Measurements from ENCODE around the gene BCL11B. TPM values are rescaled to one million over a fixed set of nuclear protein-coding genes. Genes with fewer than 3 reads are reported as not detected.

BCL11B gene
- total and polyA plus RNA-seq, 10 of the 15 experiments (the other 5 are each of a cell fraction or from before 2014, with no cell fraction given): 0.38 to 5.5 (median 1.3) TPM

GRCh38 chr14:99312106-99312505 is 40.1 kb upstream of the BCL11B start:
- no peak for FAIRE-seq
- POLR2A ChIA-PET: no interaction called here
- in situ Hi-C loops (cut with MboI) (no loop called here), intact Hi-C loops (cut with micrococcal nuclease; ENCODE audit: unreplicated experiment) (no loop called here)
- no peak for ATAC-seq
- Histone ChIP-seq H3K27ac (ENCODE audit: control insufficient read depth, insufficient read depth) (no peak overlapping the region), H3K9me3 (replicated peaks; ENCODE audit: control insufficient read depth, insufficient read depth, low read length) (no peaks in the 10 kb centered on the region), H3K27me3 (replicated peaks in 1 of 2; ENCODE audit: control insufficient read depth in 2 of 2, insufficient read depth in 2 of 2, low read length in 1 of 2) (no peaks in the 10 kb centered on the region; a peak in 1 of 4 replicates), H3K4me3 (no peak overlapping the region), H3K36me3 (ENCODE audit: control insufficient read depth in 2 of 2, insufficient read depth in 2 of 2, low read length in 1 of 2) (no peaks in the 10 kb centered on the region), H3K79me2 (ENCODE audit: control insufficient read depth, insufficient read depth, low read length) (no peaks in the 10 kb centered on the region), H3K4me1 (ENCODE audit: control insufficient read depth, insufficient read depth, low read length) (no peaks in the 10 kb centered on the region), H4K20me1 (ENCODE audit: control insufficient read depth, insufficient read depth) (no peaks in the 10 kb centered on the region), H2AFZ (ENCODE audit: control insufficient read depth, low read depth, low read length) (no peak overlapping the region), H3K9ac (ENCODE audit: control insufficient read depth, insufficient read depth, low read length) (no peak overlapping the region), H3K4me2 (ENCODE audit: control insufficient read depth, insufficient read depth) (no peak overlapping the region)
- WGBS (ENCODE audit: insufficient coverage, insufficient replicate concordance, low lambda C conversion rate, missing lambda C conversion rate): 62% methylated on average over 7 of the region's 7 CpGs
- SMC1A ChIA-PET (ENCODE audit: uncharacterized antibody, unreplicated experiment): no interaction called here
- no peak for DNase-seq (ENCODE audit: low read depth, low spot score)
- TF ChIP-seq NR2C2 (IDR thresholded peaks at IDR 0.05; ENCODE audit: borderline replicate concordance, control insufficient read depth, insufficient read length, low read depth) (no peak), SMAD1 (IDR thresholded peaks at IDR 0.05; ENCODE audit: low read depth, partially characterized antibody) (no peak), NBN (IDR thresholded peaks at IDR 0.05) (no peak)
- RAD21 ChIA-PET (ENCODE audit: unreplicated experiment): no interaction called here
- CTCF ChIA-PET: interaction anchor here (1.4 kb wide), 1 partner anchor 8 kb away, joined by 4 read pairs; no protein-coding TSS in a partner anchor
- no TSS peak for BruUV-seq (replicated peaks)

GRCh38 chr14:99309220-99309766 is 37.3 kb upstream of the BCL11B start:
- no peak overlapping the region for H3K27ac ChIP-seq (ENCODE audit: control insufficient read depth, insufficient read depth)
- FAIRE-seq (no peak), DNase-seq (ENCODE audit: low read depth, low spot score) (no peak), ATAC-seq (no peak)
- no peaks in the 10 kb centered on the region for H3K79me2 ChIP-seq (ENCODE audit: control insufficient read depth, insufficient read depth, low read length)
- no peak overlapping the region for H3K4me3 ChIP-seq
- 92% methylated on average over 4 of the region's 4 CpGs for whole genome bisulfite sequencing (ENCODE audit: insufficient coverage, insufficient replicate concordance, low lambda C conversion rate, missing lambda C conversion rate)
- ChIA-PET POLR2A (no interaction called here), SMC1A (ENCODE audit: uncharacterized antibody, unreplicated experiment) (no interaction called here), RAD21 (ENCODE audit: unreplicated experiment) (no interaction called here), CTCF (no interaction called here)
- no TSS peak for BruUV-seq (replicated peaks)
- no peak for TF ChIP-seq CBX5 (IDR thresholded peaks at IDR 0.05; ENCODE audit: low read depth)
- no peak for TF ChIP-seq STAT3 (IDR thresholded peaks at IDR 0.05; ENCODE audit: low read depth, low read length)
- TF ChIP-seq SREBF2 (IDR thresholded peaks at IDR 0.05; ENCODE audit: low read length): no peak
- no peak for TF ChIP-seq POLR2AphosphoS2 (IDR thresholded peaks at IDR 0.05; ENCODE audit: low read depth, low read length)
- TF ChIP-seq DPF2 (IDR thresholded peaks at IDR 0.05): no peak
- no peak for TF ChIP-seq MTA2 (IDR thresholded peaks at IDR 0.05; ENCODE audit: low read depth)
- no peak for TF ChIP-seq ZZZ3 (IDR thresholded peaks at IDR 0.05; ENCODE audit: control insufficient read depth, insufficient read length, low read depth)
- no peak for TF ChIP-seq RELA (IDR thresholded peaks at IDR 0.05; ENCODE audit: borderline replicate concordance, partially characterized antibody)
- no peak for TF ChIP-seq JUNB (IDR thresholded peaks at IDR 0.05)
- TF ChIP-seq ZBTB4 (CRISPR knock-in tag; IDR thresholded peaks at IDR 0.05): no peak
- no peak for TF ChIP-seq POU2F2 (IDR thresholded peaks at IDR 0.05; ENCODE audit: borderline replicate concordance, low read depth, low read length)
- no peak for TF ChIP-seq MXI1 (IDR thresholded peaks at IDR 0.05; ENCODE audit: low read depth, low read length)
- H4K20me1 ChIP-seq (ENCODE audit: control insufficient read depth, insufficient read depth): no peaks in the 10 kb centered on the region
- no peak overlapping the region for H3K4me2 ChIP-seq (ENCODE audit: control insufficient read depth, insufficient read depth)
- no peaks in the 10 kb centered on the region for H3K9me3 ChIP-seq (replicated peaks; ENCODE audit: control insufficient read depth, insufficient read depth, low read length)
- H3K36me3 ChIP-seq (ENCODE audit: control insufficient read depth in 2 of 2, insufficient read depth in 2 of 2, low read length in 1 of 2): no peaks in the 10 kb centered on the region
- intact Hi-C loops (cut with micrococcal nuclease; ENCODE audit: unreplicated experiment) (no loop called here), in situ Hi-C loops (cut with MboI) (no loop called here)
- H3K27me3 ChIP-seq (replicated peaks in 1 of 2; ENCODE audit: control insufficient read depth in 2 of 2, insufficient read depth in 2 of 2, low read length in 1 of 2): no peaks in the 10 kb centered on the region
- no peaks in the 10 kb centered on the region for H3K4me1 ChIP-seq (ENCODE audit: control insufficient read depth, insufficient read depth, low read length)
- no peak overlapping the region for H3K9ac ChIP-seq (ENCODE audit: control insufficient read depth, insufficient read depth, low read length)
- no peak overlapping the region for H2AFZ ChIP-seq (ENCODE audit: control insufficient read depth, low read depth, low read length)
